BE2C (cell line): ENCODE data around the gene MTX2.
"Not testable (repeated sequence)": the region's sequence is repeated elsewhere in the genome, so short reads cannot be mapped to it uniquely, and the experiment has no call there.

ENCODE experiments used
- DNase-seq: peaks from one replicate; pipeline ENCODE4 v3.0.0-alpha.2; 2020
- H3K27me3 ChIP-seq: fragments of 250-450 bp; sonication (Bioruptor Pico); 2 replicates; pipeline ENCODE4 v1.5.1; 2020; ENCODE audit warnings: mild to moderate bottlenecking
- H3K36me3 ChIP-seq: fragments of 250-450 bp; sonication (Bioruptor Pico); 2 replicates; pipeline ENCODE4 v1.5.1; 2020; ENCODE audit warnings: mild to moderate bottlenecking
- H3K4me1 ChIP-seq: fragments of 250-450 bp; sonication (Bioruptor Pico); 2 replicates; pipeline ENCODE4 v1.5.1; 2020
- H3K4me3 ChIP-seq: 2 replicates; pipeline ENCODE4 v1.5.1; 2011; ENCODE audit warnings: low read depth, low read length
- H3K9me3 ChIP-seq: fragments of 250-450 bp; sonication (Bioruptor Pico); 2 replicates; pipeline ENCODE4 v1.5.1; 2020
- TF ChIP-seq, protein P1 (sequence below): IDR thresholded peaks from 2 replicates; pipeline ENCODE4 v1.5.1; 2012; ENCODE audit warnings: mild to moderate bottlenecking, low read depth, low read length

Gene MTX2

GRCh38 chr2:176364273-176364977 is 95.2 kb downstream of the MTX2 start:
- DNase-seq, result no peak
- Histone ChIP-seq H3K4me3 (no peak overlapping the region), H3K9me3 (no peaks in the 10 kb centered on the region), H3K4me1 (no peaks in the 10 kb centered on the region), H3K36me3 (no peaks in the 10 kb centered on the region), H3K27me3 (no peaks in the 10 kb centered on the region)
- TF ChIP-seq, protein P1, sequence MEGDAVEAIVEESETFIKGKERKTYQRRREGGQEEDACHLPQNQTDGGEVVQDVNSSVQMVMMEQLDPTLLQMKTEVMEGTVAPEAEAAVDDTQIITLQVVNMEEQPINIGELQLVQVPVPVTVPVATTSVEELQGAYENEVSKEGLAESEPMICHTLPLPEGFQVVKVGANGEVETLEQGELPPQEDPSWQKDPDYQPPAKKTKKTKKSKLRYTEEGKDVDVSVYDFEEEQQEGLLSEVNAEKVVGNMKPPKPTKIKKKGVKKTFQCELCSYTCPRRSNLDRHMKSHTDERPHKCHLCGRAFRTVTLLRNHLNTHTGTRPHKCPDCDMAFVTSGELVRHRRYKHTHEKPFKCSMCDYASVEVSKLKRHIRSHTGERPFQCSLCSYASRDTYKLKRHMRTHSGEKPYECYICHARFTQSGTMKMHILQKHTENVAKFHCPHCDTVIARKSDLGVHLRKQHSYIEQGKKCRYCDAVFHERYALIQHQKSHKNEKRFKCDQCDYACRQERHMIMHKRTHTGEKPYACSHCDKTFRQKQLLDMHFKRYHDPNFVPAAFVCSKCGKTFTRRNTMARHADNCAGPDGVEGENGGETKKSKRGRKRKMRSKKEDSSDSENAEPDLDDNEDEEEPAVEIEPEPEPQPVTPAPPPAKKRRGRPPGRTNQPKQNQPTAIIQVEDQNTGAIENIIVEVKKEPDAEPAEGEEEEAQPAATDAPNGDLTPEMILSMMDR, result no peak

- Histone ChIP-seq H3K4me1 (no peaks in the 10 kb centered on the region), H3K4me3 (no peak overlapping the region), H3K36me3 (no peaks in the 10 kb centered on the region), H3K9me3 (no peaks in the 10 kb centered on the region), H3K27me3 (no peaks in the 10 kb centered on the region)
- DNase-seq, result no peak
- TF ChIP-seq, protein P1, result no peak
These were observed 99.1 kb downstream of the MTX2 start for GRCh38 chr2:176368349-176368748.

DNA sequence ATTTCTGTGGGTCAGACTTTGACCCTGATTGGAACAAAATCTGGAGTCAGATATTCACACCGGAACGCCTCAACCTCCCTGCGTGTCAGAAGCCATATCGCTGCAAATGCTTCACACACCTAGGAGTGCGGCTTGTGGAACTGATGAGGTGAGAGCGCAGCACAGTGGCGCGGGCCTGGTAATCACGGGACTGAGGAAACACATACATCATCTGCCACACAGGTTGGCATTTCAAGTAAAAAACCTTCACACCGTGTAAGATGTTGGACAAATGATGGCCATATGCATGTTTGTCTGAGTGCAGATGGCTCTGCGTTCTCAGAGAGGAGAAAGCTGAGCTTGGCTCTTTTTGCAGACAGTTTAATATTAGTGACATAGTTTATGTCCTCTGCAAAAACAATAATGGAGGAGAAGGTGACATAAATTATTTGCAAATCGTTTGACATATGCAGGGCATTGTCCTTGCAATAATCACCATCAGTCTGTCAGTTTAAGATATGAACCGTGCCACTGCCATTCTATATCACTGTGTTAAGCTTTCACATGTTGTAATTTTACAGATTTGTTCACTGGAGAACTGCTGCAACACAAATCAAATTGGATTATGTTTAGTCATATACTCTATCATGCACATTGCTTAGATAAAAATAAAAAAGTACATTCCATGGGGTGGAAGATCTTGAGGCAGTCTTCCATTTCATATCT is 101.4 kb downstream of the MTX2 start:
- H3K4me3 ChIP-seq, result no peak overlapping the region
- no peaks in the 10 kb centered on the region for H3K36me3 ChIP-seq
- no peaks in the 10 kb centered on the region for H3K9me3 ChIP-seq
- TF ChIP-seq, protein P1, result no peak
- no peak for DNase-seq
- H3K27me3 ChIP-seq, result no peaks in the 10 kb centered on the region
- H3K4me1 ChIP-seq, result no peaks in the 10 kb centered on the region

DNA sequence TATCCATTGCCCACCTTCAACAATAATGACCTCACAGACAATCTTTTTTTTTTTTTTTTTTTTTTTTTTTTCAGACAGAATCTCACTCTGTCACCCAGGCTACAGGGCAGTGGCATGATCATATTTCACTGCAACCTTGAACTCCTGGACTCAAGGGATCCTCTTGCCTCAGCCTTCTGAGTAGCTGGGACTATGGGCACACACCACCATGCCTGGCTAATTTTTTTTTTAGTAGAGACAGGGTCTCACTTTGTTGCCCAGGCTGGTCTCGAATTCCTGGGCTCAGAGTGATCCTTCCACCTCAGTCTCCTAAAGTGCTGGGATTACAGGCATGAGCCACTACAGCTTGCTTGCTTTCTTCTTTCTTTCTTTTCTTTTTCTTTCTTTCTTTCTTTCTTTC is 103.9 kb downstream of the MTX2 start:
- not testable (repeated sequence) for H3K4me1 ChIP-seq, H3K36me3 ChIP-seq, H3K9me3 ChIP-seq, DNase-seq, H3K4me3 ChIP-seq, H3K27me3 ChIP-seq

GRCh38 chr2:176378323-176378722 is 109.1 kb downstream of the MTX2 start:
- no peaks in the 10 kb centered on the region for H3K27me3 ChIP-seq
- no peaks in the 10 kb centered on the region for H3K36me3 ChIP-seq
- DNase-seq, result no peak
- H3K9me3 ChIP-seq, result no peaks in the 10 kb centered on the region
- H3K4me3 ChIP-seq, result no peak overlapping the region
- no peaks in the 10 kb centered on the region for H3K4me1 ChIP-seq
- TF ChIP-seq, protein P1, result no peak

- H3K9me3 ChIP-seq, result no peaks in the 10 kb centered on the region
- H3K27me3 ChIP-seq, result no peaks in the 10 kb centered on the region
- no peak for DNase-seq
- no peak overlapping the region for H3K4me3 ChIP-seq
- TF ChIP-seq, protein P1, result no peak
- H3K36me3 ChIP-seq, result no peaks in the 10 kb centered on the region
- no peaks in the 10 kb centered on the region for H3K4me1 ChIP-seq
These were observed 111.1 kb downstream of the MTX2 start for GRCh38 chr2:176380341-176380740.
